ENCODE data around the gene DUS1L.

GRCh38 chr17:82013341-82013740, 52.3 kb downstream of the DUS1L start:
- TF ChIP-seq CTCF (conservative IDR thresholded peaks at IDR 0.05) (no peak), ZFX (IDR thresholded peaks at IDR 0.05) (no peak)
